Sigmoid colon (tissue), 7 donors: Measurements from ENCODE around the gene MCOLN1. TPM values are rescaled to one million over a fixed set of nuclear protein-coding genes. Genes with fewer than 3 reads are reported as not detected.

Source experiments
- DNase-seq: peaks from one replicate; pipeline ENCODE4 v3.0.0-alpha.2; 2019
- H3K27ac ChIP-seq, 4 donors: fragments of 200-600 bp; sonication (generic); one replicate each; pipeline ENCODE4 v1.5.1; 2016 to 2019; ENCODE audit warnings: mild to moderate bottlenecking in 1 of 4
- H3K27me3 ChIP-seq, 3 donors: fragments of 200-600 bp; sonication (generic); one replicate each; pipeline ENCODE4 v1.5.1; 2019; ENCODE audit warnings: mild to moderate bottlenecking in 1 of 3
- H3K36me3 ChIP-seq, 4 donors: fragments of 200-600 bp; sonication (generic); one replicate each; pipeline ENCODE4 v1.5.1; 2016 to 2019
- H3K4me1 ChIP-seq, 4 donors: fragments of 200-600 bp; sonication (generic); one replicate each; pipeline ENCODE4 v1.5.1; 2017 to 2019
- H3K4me3 ChIP-seq, 4 donors: fragments of 200-600 bp; sonication (generic); one replicate each; pipeline ENCODE4 v1.5.1; 2017 to 2019; ENCODE audit warnings: mild to moderate bottlenecking in 2 of 4, moderate library complexity in 1 of 4
- H3K9me3 ChIP-seq, 4 donors: fragments of 200-600 bp in 3 of 4; sonication (generic) in 3 of 4; one replicate each; pipeline versions ENCODE4 v1.5.1 to v1.6.1; 2013 to 2019
- CTCF ChIP-seq, 4 experiments: fragments of 450-650 bp in 3 of 4; fragments of 200-600 bp in 1 of 4; IDR thresholded peaks; one replicate each; pipeline ENCODE4 v1.5.1; 2016 to 2019; ENCODE audit warnings: antibody characterized with exemption in 4 of 4, mild to moderate bottlenecking in 3 of 4, moderate library complexity in 2 of 4
- EP300 ChIP-seq, 4 donors: sonication (generic); formaldehyde crosslinking; IDR thresholded peaks; one replicate each; pipeline ENCODE4 v1.6.1; 2017; ENCODE audit warnings: antibody characterized with exemption in 4 of 4
- POLR2A ChIP-seq, 2 donors: fragments of 450-650 bp; IDR thresholded peaks; one replicate each; pipeline ENCODE4 v1.6.1; 2016; ENCODE audit warnings: antibody characterized with exemption in 2 of 2, mild to moderate bottlenecking in 2 of 2, moderate library complexity in 2 of 2
- POLR2AphosphoS5 ChIP-seq, 4 donors: sonication (generic); formaldehyde crosslinking; IDR thresholded peaks; one replicate each; pipeline ENCODE4 v1.6.1; 2017; ENCODE audit warnings: antibody characterized with exemption in 4 of 4
- WGBS, 2 donors: extraction: QIAGEN DNeasy Blood & Tissue Kit; methylation state at CpG; one replicate each; pipeline ENCODE4 v1.1.7; 2013; 5-methylcytosine and 5-hydroxymethylcytosine counted together
- intact Hi-C: fragments of 100-400 bp; cut with DNase I; formaldehyde crosslinking; loops from one replicate; pipeline ENCODE4 v1.15.1; 2023
- polyA plus RNA-seq, 3 donors: library from polyadenylated mRNA; stranded (reverse); fragments of 200-250 nt; gene quantifications; one replicate each; pipeline ENCODE4 v1.2.3, GENCODE V29; 2013
- total RNA-seq, 4 donors: library from RNA; depleted of rRNA; stranded (reverse); fragments of >200 nt; gene quantifications; one replicate each; pipeline ENCODE4 v1.1.0, GENCODE V29; 2016
- donor health status: healthy with polysubstance abuse.
- donor health status: Bipolar disorder and iron deficiency.
- donor health status: healthy.

Gene MCOLN1
- total and polyA plus RNA-seq, 7 donors = 15.5 to 23.7 (median 16.8) TPM

- H3K4me1 ChIP-seq = peaks cover 0 to 27% (median 21%) of the 10 kb centered on the region in 4 donors
- H3K27me3 ChIP-seq = peaks cover 5 to 52% (median 30%) of the 10 kb centered on the region in 3 donors
- no peak overlapping the region for H3K27ac ChIP-seq
- DNase-seq = peak; percentile 64
- H3K4me3 ChIP-seq = peak overlapping the region in 1 of 4 donors; percentile 14
- 2 to 5% methylated on average over 33 of the region's 33 CpGs for WGBS, 2 donors
- H3K36me3 ChIP-seq = no peaks in the 10 kb centered on the region
- peaks cover 0 to 2% (median 0%) of the 10 kb centered on the region in 4 donors for H3K9me3 ChIP-seq
- TF ChIP-seq POLR2A (IDR thresholded peaks at IDR 0.05) (no peak), CTCF (IDR thresholded peaks at IDR 0.05) (no peak), EP300 (IDR thresholded peaks at IDR 0.05) (no peak), POLR2AphosphoS5 (IDR thresholded peaks at IDR 0.05) (no peak)
- intact Hi-C loops = no loop called here
Measured at GRCh38 chr19:7505682-7506384, 16.6 kb upstream of the MCOLN1 start.

GRCh38 chr19:7506385-7507328, 15.8 kb upstream of the MCOLN1 start:
- Histone ChIP-seq H3K9me3 (peaks cover 0 to 2% (median 0%) of the 10 kb centered on the region in 4 donors), H3K4me1 (peaks cover 0 to 20% (median 14%) of the 10 kb centered on the region in 4 donors), H3K36me3 (no peaks in the 10 kb centered on the region), H3K4me3 (no peak overlapping the region), H3K27me3 (peaks cover 2 to 44% (median 23%) of the 10 kb centered on the region in 3 donors), H3K27ac (no peak overlapping the region)
- DNase-seq = peak; percentile 82
- intact Hi-C loops = no loop called here
- 31 to 47% methylated on average over 20 of the region's 20 CpGs for WGBS, 2 donors
- no peak for TF ChIP-seq POLR2A (IDR thresholded peaks at IDR 0.05)
- no peak for TF ChIP-seq POLR2AphosphoS5 (IDR thresholded peaks at IDR 0.05)
- TF ChIP-seq EP300 (IDR thresholded peaks at IDR 0.05) = no peak
- no peak for TF ChIP-seq CTCF (IDR thresholded peaks at IDR 0.05)

GRCh38 chr19:7507884-7508283, 14.5 kb upstream of the MCOLN1 start:
- 33 to 48% methylated on average over 11 of the region's 11 CpGs for WGBS, 2 donors
- Histone ChIP-seq H3K4me1 (peaks cover 0 to 20% (median 14%) of the 10 kb centered on the region in 4 donors), H3K36me3 (no peaks in the 10 kb centered on the region), H3K27me3 (peaks cover 2 to 31% (median 23%) of the 10 kb centered on the region in 3 donors), H3K27ac (no peak overlapping the region), H3K4me3 (no peak overlapping the region), H3K9me3 (peaks cover 0 to 2% (median 0%) of the 10 kb centered on the region in 4 donors)
- TF ChIP-seq POLR2AphosphoS5 (IDR thresholded peaks at IDR 0.05) = no peak
- no peak for TF ChIP-seq EP300 (IDR thresholded peaks at IDR 0.05)
- no peak for TF ChIP-seq CTCF (IDR thresholded peaks at IDR 0.05)
- TF ChIP-seq POLR2A (IDR thresholded peaks at IDR 0.05) = no peak
- peak; percentile 83 for DNase-seq
- intact Hi-C loops = no loop called here

- TF ChIP-seq EP300 (IDR thresholded peaks at IDR 0.05) (no peak), CTCF (IDR thresholded peaks at IDR 0.05) (no peak), POLR2AphosphoS5 (IDR thresholded peaks at IDR 0.05) (no peak), POLR2A (IDR thresholded peaks at IDR 0.05) (no peak)
- peaks cover 0 to 24% (median 18%) of the 10 kb centered on the region in 4 donors for H3K4me1 ChIP-seq
- intact Hi-C loops = no loop called here
- no peak overlapping the region for H3K4me3 ChIP-seq
- peaks cover 1 to 14% (median 14%) of the 10 kb centered on the region in 3 donors for H3K27me3 ChIP-seq
- H3K27ac ChIP-seq = no peak overlapping the region
- no peak for DNase-seq
- H3K9me3 ChIP-seq = peaks cover 0 to 2% (median 0%) of the 10 kb centered on the region in 4 donors
- no peaks in the 10 kb centered on the region for H3K36me3 ChIP-seq
- 21 to 31% methylated on average over 3 of the region's 3 CpGs for WGBS, 2 donors
Measured at GRCh38 chr19:7509625-7510024, 12.8 kb upstream of the MCOLN1 start.
